ENCODE measurements around the gene PARP9. TPM values are rescaled to one million over a fixed set of nuclear protein-coding genes. Genes with fewer than 3 reads are reported as not detected.
A peak's percentile ranks its signal among the peaks of the same experiment; 100 is the strongest.

Gene PARP9
- total and polyA plus RNA-seq, 2 of the 13 experiments (the other 11 are each of a cell fraction or from before 2014, with no cell fraction given): 6.5 to 10.6 TPM

- TF ChIP-seq POGK (CRISPR knock-in tag; conservative IDR thresholded peaks at IDR 0.05): peak; percentile 90
- TF ChIP-seq TAF15 (IDR thresholded peaks at IDR 0.05; ENCODE audit: low read depth, low read length, poor library complexity, severe bottlenecking): peak; percentile 87
- 0 out of 2 replicates have a peak, but pooled peaks have one; percentile 28 for TF ChIP-seq RXRB (CRISPR knock-in tag; IDR thresholded peaks at IDR 0.05; ENCODE audit: borderline replicate concordance)
- TF ChIP-seq ZNF18 (CRISPR knock-in tag; IDR thresholded peaks at IDR 0.05; ENCODE audit: insufficient replicate concordance): no peak
- TF ChIP-seq ZNF768 (CRISPR knock-in tag; IDR thresholded peaks at IDR 0.05): peak; percentile 72; the same call in 1 of the 2 replicates
- peak; percentile 94 for TF ChIP-seq HNRNPLL (IDR thresholded peaks at IDR 0.05; ENCODE audit: low read depth, low read length, poor library complexity, severe bottlenecking)
- no peak for TF ChIP-seq BHLHE40 (IDR thresholded peaks at IDR 0.05; ENCODE audit: low read length)
- TF ChIP-seq ZNF792 (CRISPR knock-in tag; IDR thresholded peaks at IDR 0.05): peak; percentile 59; the same call in 1 of the 2 replicates
- peak; percentile 77 for TF ChIP-seq ZNF430 (CRISPR knock-in tag; IDR thresholded peaks at IDR 0.05)
- no peak for TF ChIP-seq MNT (IDR thresholded peaks at IDR 0.05)
- TF ChIP-seq ZNF749 (CRISPR knock-in tag; IDR thresholded peaks at IDR 0.05; ENCODE audit: borderline replicate concordance): peak; percentile 88; the same call in 1 of the 2 replicates
- peak; percentile 90 for TF ChIP-seq ZNF275 (CRISPR knock-in tag; IDR thresholded peaks at IDR 0.05; ENCODE audit: borderline replicate concordance)
- no peak; the same call in 1 of the 2 replicates for TF ChIP-seq ZIK1 (CRISPR knock-in tag; IDR thresholded peaks at IDR 0.05; ENCODE audit: borderline replicate concordance, low read depth)
- no peak for TF ChIP-seq ZNF644 (CRISPR knock-in tag; IDR thresholded peaks at IDR 0.05; ENCODE audit: low read depth)
- TF ChIP-seq MIXL1 (CRISPR knock-in tag; IDR thresholded peaks at IDR 0.05): no peak
- 0 out of 2 replicates have a peak, but pooled peaks have one; percentile 54 for TF ChIP-seq ZNF691 (CRISPR knock-in tag; IDR thresholded peaks at IDR 0.05; ENCODE audit: borderline replicate concordance, low read depth)
- no peak for TF ChIP-seq SUZ12 (IDR thresholded peaks at IDR 0.05; ENCODE audit: low read depth, low read length)
- TF ChIP-seq ZNF737 (CRISPR knock-in tag; IDR thresholded peaks at IDR 0.05; ENCODE audit: borderline replicate concordance): peak; percentile 78; the same call in 1 of the 2 replicates
- TF ChIP-seq ZNF567 (CRISPR knock-in tag; IDR thresholded peaks at IDR 0.05; ENCODE audit: borderline replicate concordance): peak; percentile 88; the same call in 1 of the 2 replicates
- peak; percentile 85; the same call in 1 of the 2 replicates for TF ChIP-seq ZNF761 (CRISPR knock-in tag; conservative IDR thresholded peaks at IDR 0.05)
- TF ChIP-seq ZNF234 (CRISPR knock-in tag; conservative IDR thresholded peaks at IDR 0.05): no peak
- TF ChIP-seq ELF1 (CRISPR knock-in tag; IDR thresholded peaks at IDR 0.05): peak; percentile 57; the same call in 1 of the 2 replicates
Measured at GRCh38 chr3:122564155-122564912, at the start of gene PARP9, which contains the start of gene DTX3L (continued).
